Gastrocnemius medialis (tissue), 4 donors: ENCODE results near the gene TNFRSF6B.

ENCODE experiments used
- POLR2A ChIP-seq, 2 donors: fragments of 450-650 bp; IDR thresholded peaks; one replicate each; pipeline ENCODE4 v1.6.1; 2017; ENCODE audit warnings: antibody characterized with exemption in 2 of 2, mild to moderate bottlenecking in 2 of 2, moderate library complexity in 2 of 2
- TF ChIP-seq, protein P1 (sequence below), 5 experiments: fragments of 450-650 bp in 3 of 5; fragments of 200-600 bp in 2 of 5; sonication (generic) in 2 of 5; IDR thresholded peaks in 4 of 5; conservative IDR thresholded peaks in 1 of 5; 1 replicate in 4 of 5; 2 replicates in 1 of 5; pipeline ENCODE4 v1.5.1; 2016 to 2019; ENCODE audit warnings: antibody characterized with exemption in 5 of 5, mild to moderate bottlenecking in 3 of 5, moderate library complexity in 3 of 5

DNA sequence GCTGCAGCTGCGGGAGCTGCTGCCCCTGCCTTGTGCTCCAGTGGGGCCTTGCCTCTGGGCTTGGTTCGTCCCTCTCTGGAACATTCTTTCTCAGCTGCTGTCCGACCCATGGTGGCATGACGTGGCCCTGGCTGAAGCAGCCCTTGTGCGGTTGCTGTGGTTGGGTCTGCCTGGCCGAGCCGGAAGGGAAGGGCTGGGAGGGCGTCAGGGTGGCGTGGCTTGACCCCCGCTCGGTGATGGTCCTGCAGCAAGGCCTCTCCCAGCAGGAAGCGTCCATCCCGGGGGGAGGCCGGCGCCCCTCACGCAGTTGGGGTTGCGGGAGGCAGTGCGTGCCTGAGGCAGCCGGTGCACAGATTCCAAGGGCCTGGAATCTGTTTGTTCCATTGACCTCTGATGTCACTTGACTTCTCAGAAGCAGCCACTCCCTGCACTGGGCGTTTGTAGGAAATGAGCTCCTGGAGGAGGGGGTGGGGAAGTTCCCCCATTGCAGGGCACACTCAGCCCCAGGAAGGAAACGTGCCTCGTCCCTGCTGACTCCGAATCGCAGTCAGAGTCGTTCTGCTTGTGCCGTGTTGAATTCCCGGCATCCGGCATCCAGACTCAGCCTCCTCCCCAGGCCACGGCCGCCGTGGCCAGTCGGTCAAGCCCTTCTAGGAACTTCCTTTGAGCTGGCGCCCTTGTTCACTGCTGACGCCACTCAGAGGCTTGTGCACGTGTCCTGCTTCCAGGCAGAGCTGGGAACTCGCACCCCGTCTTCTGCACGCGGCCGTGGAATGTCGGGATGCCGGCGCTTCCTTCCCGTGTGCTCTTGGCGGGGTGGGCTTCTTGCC, 9.7 kb upstream of the TNFRSF6B start:
- TF ChIP-seq, protein P1, sequence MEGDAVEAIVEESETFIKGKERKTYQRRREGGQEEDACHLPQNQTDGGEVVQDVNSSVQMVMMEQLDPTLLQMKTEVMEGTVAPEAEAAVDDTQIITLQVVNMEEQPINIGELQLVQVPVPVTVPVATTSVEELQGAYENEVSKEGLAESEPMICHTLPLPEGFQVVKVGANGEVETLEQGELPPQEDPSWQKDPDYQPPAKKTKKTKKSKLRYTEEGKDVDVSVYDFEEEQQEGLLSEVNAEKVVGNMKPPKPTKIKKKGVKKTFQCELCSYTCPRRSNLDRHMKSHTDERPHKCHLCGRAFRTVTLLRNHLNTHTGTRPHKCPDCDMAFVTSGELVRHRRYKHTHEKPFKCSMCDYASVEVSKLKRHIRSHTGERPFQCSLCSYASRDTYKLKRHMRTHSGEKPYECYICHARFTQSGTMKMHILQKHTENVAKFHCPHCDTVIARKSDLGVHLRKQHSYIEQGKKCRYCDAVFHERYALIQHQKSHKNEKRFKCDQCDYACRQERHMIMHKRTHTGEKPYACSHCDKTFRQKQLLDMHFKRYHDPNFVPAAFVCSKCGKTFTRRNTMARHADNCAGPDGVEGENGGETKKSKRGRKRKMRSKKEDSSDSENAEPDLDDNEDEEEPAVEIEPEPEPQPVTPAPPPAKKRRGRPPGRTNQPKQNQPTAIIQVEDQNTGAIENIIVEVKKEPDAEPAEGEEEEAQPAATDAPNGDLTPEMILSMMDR (IDR thresholded peaks at IDR 0.05 in 4 of 5, conservative IDR thresholded peaks at IDR 0.05 in 1 of 5): no peak
- TF ChIP-seq POLR2A (IDR thresholded peaks at IDR 0.05): peak; percentile 14 to 45
